GM23338 (cell line): ENCODE results near the gene ANKRD44. TPM values are rescaled to one million over a fixed set of nuclear protein-coding genes. Genes with fewer than 3 reads are reported as not detected.

Experiments
- ATAC-seq: fragments of 200-7000 bp; cut with Tn5 transposase; 3 replicates; pipeline ENCODE4 v1.9.1; 2020
- DNase-seq: peaks from one replicate; pipeline ENCODE4 v3.0.0-alpha.2; 2015; ENCODE audit warnings: low spot score
- H2AFZ ChIP-seq: fragments of 200-600 bp; sonication (generic); 2 replicates; pipeline ENCODE4 v1.8.0; 2016; ENCODE audit warnings: antibody characterized with exemption, mild to moderate bottlenecking, moderate library complexity
- H3F3A ChIP-seq: fragments of 200-600 bp; sonication (generic); replicated peaks from 2 replicates; pipeline ENCODE4 v1.8.0; 2017; ENCODE audit warnings: antibody characterized with exemption, mixed run types, low read depth
- H3K27ac ChIP-seq: fragments of 200-600 bp; sonication (generic); 2 replicates; pipeline ENCODE4 v1.6.1; 2016; ENCODE audit warnings: low read depth
- H3K27me3 ChIP-seq: fragments of 200-600 bp; sonication (generic); 2 replicates; pipeline ENCODE4 v1.8.0; 2016; ENCODE audit warnings: mild to moderate bottlenecking, mixed run types, moderate library complexity; ENCODE audit not compliant: insufficient read depth
- H3K36me3 ChIP-seq: fragments of 200-600 bp; sonication (generic); 2 replicates; pipeline ENCODE4 v1.8.0; 2016; ENCODE audit warnings: mild to moderate bottlenecking; ENCODE audit not compliant: insufficient read depth
- H3K4me1 ChIP-seq: fragments of 200-600 bp; sonication (generic); 2 replicates; pipeline ENCODE4 v1.8.0; 2016; ENCODE audit warnings: mild to moderate bottlenecking, moderate library complexity; ENCODE audit not compliant: insufficient read depth
- H3K4me2 ChIP-seq: fragments of 200-600 bp; sonication (generic); 2 replicates; pipeline ENCODE4 v1.7.1; 2017; ENCODE audit warnings: mixed run types
- H3K4me3 ChIP-seq: fragments of 200-600 bp; sonication (generic); 2 replicates; pipeline ENCODE4 v1.6.1; 2016; ENCODE audit warnings: mixed run types
- H3K79me2 ChIP-seq: fragments of 200-600 bp; sonication (generic); replicated peaks from 2 replicates; pipeline ENCODE4 v1.8.0; 2017; ENCODE audit warnings: mild to moderate bottlenecking; ENCODE audit not compliant: insufficient read depth
- H3K9me2 ChIP-seq: fragments of 200-600 bp; sonication (generic); 2 replicates; pipeline ENCODE4 v1.8.0; 2017; ENCODE audit not compliant: insufficient read depth
- H4K20me1 ChIP-seq: fragments of 200-600 bp; sonication (generic); replicated peaks from 2 replicates; pipeline ENCODE4 v1.8.0; 2017; ENCODE audit warnings: mild to moderate bottlenecking; ENCODE audit not compliant: insufficient read depth
- H3K27ac Mint-ChIP-seq: 2 replicates; pipeline ENCODE4 v1.8.0; 2020; ENCODE audit warnings: inconsistent platforms, mild to moderate bottlenecking, moderate library complexity, mixed read lengths
- H3K27me3 Mint-ChIP-seq: 3 replicates; pipeline ENCODE4 v1.8.0; 2022; ENCODE audit warnings: low read depth, mild to moderate bottlenecking, moderate library complexity, mixed read lengths, inconsistent platforms; ENCODE audit not compliant: insufficient read depth, poor library complexity
- H3K36me3 Mint-ChIP-seq: 3 replicates; pipeline ENCODE4 v1.8.0; 2021; ENCODE audit warnings: low read depth, mild to moderate bottlenecking, inconsistent platforms, moderate library complexity, mixed read lengths
- H3K4me1 Mint-ChIP-seq: 3 replicates; pipeline ENCODE4 v1.8.0; 2020; ENCODE audit warnings: mild to moderate bottlenecking, inconsistent platforms, mixed read lengths
- H3K4me3 Mint-ChIP-seq: 3 replicates; pipeline ENCODE4 v1.8.0; 2021; ENCODE audit warnings: moderate library complexity, mild to moderate bottlenecking, inconsistent platforms, mixed read lengths
- H3K9me3 Mint-ChIP-seq: 3 replicates; pipeline ENCODE4 v1.8.0; 2020; ENCODE audit warnings: moderate library complexity, mild to moderate bottlenecking, inconsistent platforms, mixed read lengths
- CTCF ChIP-seq, 2 experiments: fragments of 200-600 bp in 1 of 2; sonication (generic) in 1 of 2; conservative IDR thresholded peaks; 2 replicates each; pipeline versions ENCODE4 v1.5.1 to v1.6.1; 2016 to 2017; ENCODE audit warnings: antibody characterized with exemption in 2 of 2, low read depth in 2 of 2, mild to moderate bottlenecking in 2 of 2, moderate library complexity in 1 of 2
- EZH2 ChIP-seq: fragments of 200-600 bp; sonication (generic); IDR thresholded peaks from one replicate; pipeline ENCODE4 v1.8.0; 2017; ENCODE audit warnings: antibody characterized with exemption, mild to moderate bottlenecking, low read depth; ENCODE audit not compliant: unreplicated experiment
- EZH2phosphoT487 ChIP-seq: fragments of 200-600 bp; sonication (generic); IDR thresholded peaks from one replicate; pipeline ENCODE4 v1.8.1; 2018; ENCODE audit warnings: antibody characterized with exemption; ENCODE audit not compliant: unreplicated experiment
- JUNB ChIP-seq: IDR thresholded peaks from one replicate; pipeline ENCODE4 v1.6.1; 2016; ENCODE audit warnings: antibody characterized with exemption; ENCODE audit not compliant: unreplicated experiment
- POLR2AphosphoS5 ChIP-seq: IDR thresholded peaks from 2 replicates; pipeline ENCODE4 v1.6.1; 2016; ENCODE audit warnings: antibody characterized with exemption, low read depth
- STAT1 ChIP-seq: IDR thresholded peaks from one replicate; pipeline ENCODE4 v1.6.1; 2016; ENCODE audit warnings: antibody characterized with exemption; ENCODE audit not compliant: unreplicated experiment
- ZNF114 ChIP-seq: fragments of 250-450 bp; sonication (Bioruptor Pico); IDR thresholded peaks from 2 replicates; pipeline ENCODE4 v1.5.0; 2020; ENCODE audit warnings: mild to moderate bottlenecking, moderate library complexity
- ZNF331 ChIP-seq: fragments of 250-450 bp; sonication (Bioruptor Pico); IDR thresholded peaks from 2 replicates; pipeline ENCODE4 v1.5.0; 2020; ENCODE audit warnings: low read depth, mild to moderate bottlenecking, moderate library complexity
- ZNF462 ChIP-seq: fragments of 250-450 bp; sonication (Bioruptor Pico); IDR thresholded peaks from 2 replicates; pipeline ENCODE4 v1.5.0; 2020; ENCODE audit warnings: mild to moderate bottlenecking, moderate library complexity
- polyA plus RNA-seq: library from polyadenylated mRNA; unstranded; fragments of >200 nt; fragmentation: Nextera tagmentation; extraction: Ambion mirVana; gene quantifications from 2 replicates; pipeline ENCODE4 v1.2.1, GENCODE V29; 2016
- total RNA-seq: library from RNA; depleted of rRNA; stranded (reverse); fragments of >200 nt; shearing (Covaris generic); gene quantifications from 2 replicates; pipeline ENCODE4 v1.2.3, GENCODE V29; 2014

The ANKRD44 gene
- total and polyA plus RNA-seq, 2 experiments from 2014 or later, result 0.44 to 0.56 TPM

GRCh38 chr2:197107291-197108269 lies 203.0 kb downstream of the ANKRD44 start:
- Histone ChIP-seq H3K9me2 (no peaks in the 10 kb centered on the region), H3F3A (no peaks in the 10 kb centered on the region), H3K4me3 (no peak overlapping the region), H3K36me3 (no peaks in the 10 kb centered on the region), H3K4me2 (no peak overlapping the region), H4K20me1 (no peaks in the 10 kb centered on the region), H3K27ac (no peak overlapping the region), H3K27me3 (no peaks in the 10 kb centered on the region), H3K79me2 (no peaks in the 10 kb centered on the region), H2AFZ (no peak overlapping the region), H3K4me1 (no peaks in the 10 kb centered on the region)
- no peak overlapping the region for H3K4me3 Mint-ChIP-seq
- DNase-seq (peak; percentile 40), ATAC-seq (peak; percentile 55)
- TF ChIP-seq EZH2phosphoT487 (no peak), ZNF331 (CRISPR knock-in tag) (no peak), EZH2 (no peak), STAT1 (no peak), ZNF462 (CRISPR knock-in tag) (no peak), ZNF114 (no peak), CTCF (conservative IDR thresholded peaks at IDR 0.05; ENCODE audit: low read depth in 2 of 2) (no peak), POLR2AphosphoS5 (no peak), JUNB (no peak)
- H3K27me3 Mint-ChIP-seq, result peaks cover 7% of the 10 kb centered on the region
- H3K27ac Mint-ChIP-seq, result peak overlapping the region; percentile 70; the same call in 1 of the 2 replicates
- no peaks in the 10 kb centered on the region for H3K36me3 Mint-ChIP-seq
- H3K4me1 Mint-ChIP-seq, result peaks cover 3% of the 10 kb centered on the region; the same call in 1 of the 3 replicates
- H3K9me3 Mint-ChIP-seq, result no peaks in the 10 kb centered on the region
